IMR-90 (cell line): ENCODE results near the gene TBC1D3C. TPM values are rescaled to one million over a fixed set of nuclear protein-coding genes. Genes with fewer than 3 reads are reported as not detected.
"Not testable (repeated sequence)": the region's sequence is repeated elsewhere in the genome, so short reads cannot be mapped to it uniquely, and the experiment has no call there.

Experiments used
- ATAC-seq: fragments of 200-7000 bp; cut with Tn5 transposase; 2 replicates; pipeline ENCODE4 v1.9.1; 2020; ENCODE audit warnings: low read depth, mild to moderate bottlenecking, moderate library complexity
- Bru-seq: library from RNA; stranded (reverse); fragments of 400-500 nt; gene quantifications from one replicate; lab custom pipeline; 2021; lab: Mats Ljungman, UMichigan
- BruChase-seq, 2 experiments: library from RNA; stranded (reverse); fragments of 400-500 nt; gene quantifications; one replicate each; lab custom pipeline; 2021; lab: Mats Ljungman, UMichigan
- BruUV-seq: library from RNA; stranded (reverse); fragments of 400-500 nt; replicated peaks from 2 replicates; lab custom pipeline; 2021; lab: Mats Ljungman, UMichigan
- CTCF ChIA-PET: fragments of 300-600 bp; formaldehyde crosslinking; extraction: SDS; loops from one replicate; lab custom pipeline; 2021; ENCODE audit warnings: antibody characterized with exemption; lab: Yijun Ruan, JAX
- POLR2A ChIA-PET: fragments of 300-600 bp; sonication (Branson Sonifier 250); formaldehyde crosslinking; loops from one replicate; lab custom pipeline; 2022; ENCODE audit warnings: antibody characterized with exemption; ENCODE audit not compliant: unreplicated experiment; lab: Charles Lee
- DNase-seq: peaks from one replicate; pipeline ENCODE4 v3.0.0; 2013
- H2AFZ ChIP-seq: replicated peaks from 2 replicates; pipeline ENCODE3; 2013; ENCODE audit warnings: low read length, mild to moderate bottlenecking; ENCODE audit not compliant: poor library complexity
- H2AK5ac ChIP-seq: 2 replicates; pipeline ENCODE4 v1.6.1; 2013; ENCODE audit warnings: low read depth, low read length, inconsistent platforms
- H2AK9ac ChIP-seq: replicated peaks from 2 replicates; pipeline ENCODE3; 2013; ENCODE audit warnings: mild to moderate bottlenecking, low read depth, low read length, moderate library complexity; ENCODE audit not compliant: poor library complexity
- H2BK120ac ChIP-seq: 2 replicates; pipeline ENCODE4 v1.6.1; 2013; ENCODE audit warnings: low read depth, low read length, inconsistent platforms
- H2BK15ac ChIP-seq: 3 replicates; pipeline ENCODE4 v1.6.1; 2013; ENCODE audit warnings: low read depth, low read length, inconsistent platforms
- H2BK20ac ChIP-seq: 2 replicates; pipeline ENCODE4 v1.6.1; 2013; ENCODE audit warnings: low read depth, mild to moderate bottlenecking, inconsistent platforms, low read length, moderate library complexity
- H2BK5ac ChIP-seq: 2 replicates; pipeline ENCODE4 v1.6.1; 2013; ENCODE audit warnings: mild to moderate bottlenecking, low read depth, low read length, inconsistent platforms; ENCODE audit not compliant: poor library complexity, severe bottlenecking
- H3K14ac ChIP-seq: replicated peaks from 2 replicates; pipeline ENCODE4 v1.6.1; 2013; ENCODE audit warnings: low read depth, low read length, inconsistent platforms
- H3K18ac ChIP-seq: 2 replicates; pipeline ENCODE4 v1.6.1; 2013; ENCODE audit warnings: low read depth, low read length, control low read depth
- H3K23ac ChIP-seq: 2 replicates; pipeline ENCODE4 v1.6.1; 2013; ENCODE audit warnings: low read depth, low read length, inconsistent platforms
- H3K27ac ChIP-seq: 2 replicates; pipeline ENCODE4 v1.5.1; 2013; ENCODE audit warnings: mild to moderate bottlenecking, control low read depth, low read length; ENCODE audit not compliant: insufficient read depth
- H3K27me3 ChIP-seq: 2 replicates; pipeline ENCODE4 v1.6.1; 2013; ENCODE audit warnings: low read length; ENCODE audit not compliant: control insufficient read depth, insufficient read depth
- H3K36me3 ChIP-seq: 2 replicates; pipeline ENCODE4 v1.6.1; 2013; ENCODE audit warnings: low read length, mixed read lengths; ENCODE audit not compliant: control insufficient read depth, insufficient read depth
- H3K4ac ChIP-seq: 2 replicates; pipeline ENCODE4 v1.6.1; 2013; ENCODE audit warnings: low read depth, low read length, inconsistent platforms
- H3K4me1 ChIP-seq: 2 replicates; pipeline ENCODE4 v1.6.1; 2013; ENCODE audit warnings: low read length, mixed read lengths; ENCODE audit not compliant: control insufficient read depth, insufficient read depth
- H3K4me2 ChIP-seq: 2 replicates; pipeline ENCODE4 v1.6.1; 2013; ENCODE audit warnings: low read depth, mild to moderate bottlenecking, control low read depth, low read length, moderate library complexity
- H3K4me3 ChIP-seq: 2 replicates; pipeline ENCODE4 v1.5.1; 2013; ENCODE audit warnings: low read depth, mild to moderate bottlenecking, control low read depth, low read length, moderate library complexity; ENCODE audit not compliant: insufficient read depth
- H3K56ac ChIP-seq: 2 replicates; pipeline ENCODE4 v1.6.1; 2013; ENCODE audit warnings: low read length, inconsistent platforms; ENCODE audit not compliant: insufficient read depth; ENCODE audit errors: extremely low read depth
- H3K79me1 ChIP-seq, 2 experiments: 2 replicates each; pipeline ENCODE4 v1.6.1; 2013; ENCODE audit warnings: low read length in 2 of 2, inconsistent platforms in 1 of 2, low read depth in 1 of 2
- H3K9ac ChIP-seq: 2 replicates; pipeline ENCODE4 v1.6.1; 2013; ENCODE audit warnings: low read depth, low read length, control low read depth
- H3K9me1 ChIP-seq: 2 replicates; pipeline ENCODE4 v1.6.1; 2013; ENCODE audit warnings: low read length, inconsistent platforms; ENCODE audit not compliant: insufficient read depth
- H3K9me3 ChIP-seq: 2 replicates; pipeline ENCODE4 v1.6.1; 2013; ENCODE audit warnings: low read length; ENCODE audit not compliant: control insufficient read depth, insufficient read depth
- H4K20me1 ChIP-seq: 2 replicates; pipeline ENCODE4 v1.6.1; 2013; ENCODE audit warnings: low read length, inconsistent platforms; ENCODE audit not compliant: insufficient read depth
- H4K5ac ChIP-seq: 2 replicates; pipeline ENCODE4 v1.6.1; 2013; ENCODE audit warnings: mild to moderate bottlenecking, low read depth, low read length, control low read depth
- H4K8ac ChIP-seq, 2 experiments: 2 replicates each; pipeline ENCODE4 v1.6.1; 2013; ENCODE audit warnings: low read depth in 2 of 2, low read length in 2 of 2, control low read depth in 1 of 2, inconsistent platforms in 1 of 2
- H4K91ac ChIP-seq: 2 replicates; pipeline ENCODE4 v1.6.1; 2013; ENCODE audit warnings: low read depth, low read length, inconsistent platforms; ENCODE audit not compliant: insufficient read depth
- WGBS, 2 experiments: methylation state at CpG; one replicate each; pipeline versions ENCODE4 v1.1.5 to v1.1.7; 2013; ENCODE audit warnings: missing lambda C conversion rate in 2 of 2; ENCODE audit not compliant: insufficient read length in 1 of 2; ENCODE audit errors: extremely low coverage in 2 of 2; 5-methylcytosine and 5-hydroxymethylcytosine counted together
- dilution Hi-C: fragments of 300-500 bp; cut with HindIII; formaldehyde crosslinking; loops from one replicate; pipeline ENCODE4 v1.14.3; 2018; ENCODE audit warnings: low sequenced_read_pairs; ENCODE audit not compliant: unreplicated experiment
- in situ Hi-C: fragments of 300-500 bp; cut with MboI; formaldehyde crosslinking; loops from 3 replicates; pipeline ENCODE4 v1.14.3; 2019; ENCODE audit warnings: low sequenced_read_pairs, inconsistent platforms, mixed read lengths
- intact Hi-C: fragments of 100-400 bp; cut with micrococcal nuclease; formaldehyde crosslinking; loops from 2 replicates; pipeline ENCODE4 v1.10.0; 2022
- long read RNA-seq: library from polyadenylated mRNA; unstranded; transcript quantifications from one replicate; pipeline ENCODE4 v2.0.0, GENCODE V29; 2021; ENCODE audit not compliant: unreplicated experiment
- polyA plus RNA-seq, 3 experiments: library from polyadenylated mRNA; depleted of rRNA; stranded (reverse); fragments of >200 nt; gene quantifications; 2 replicates each; pipeline ENCODE4 v1.2.3, GENCODE V29; 2012; ENCODE audit warnings: low replicate concordance in 1 of 3
- total RNA-seq: library from RNA; depleted of rRNA; stranded (reverse); fragments of >200 nt; gene quantifications from 2 replicates; pipeline ENCODE4 v1.2.3, GENCODE V29; 2012; rRNA removed

TBC1D3C gene
- total RNA-seq (not detected in 2 replicates), polyA plus RNA-seq (2012; rRNA removed) (0.04 TPM in 1 of 2 replicates, not detected in the other), Bru-seq, nascent RNA (not detected), BruChase-seq, experiment 1, labeled RNA remaining after a 6-hour chase (not detected), BruChase-seq, experiment 2, labeled RNA remaining after a 2-hour chase (not detected)
- polyA plus RNA-seq (2012; cell fraction: cytosol; rRNA removed) = not detected in 2 replicates
- polyA plus RNA-seq (2012; cell fraction: nucleus; rRNA removed; ENCODE audit: low replicate concordance) = 0.33 and 0.86 TPM in 2 replicates
- long read RNA-seq = 0 reads

- H4K8ac ChIP-seq, H3K9me3 ChIP-seq, H2AK5ac ChIP-seq, H3K27ac ChIP-seq, POLR2A ChIA-PET, H2BK20ac ChIP-seq, H4K5ac ChIP-seq, in situ Hi-C loops, H2AK9ac ChIP-seq, H4K20me1 ChIP-seq, dilution Hi-C loops, BruUV-seq, H3K27me3 ChIP-seq, H4K91ac ChIP-seq, H3K14ac ChIP-seq, CTCF ChIA-PET, H3K4me1 ChIP-seq, H3K79me1 ChIP-seq, DNase-seq, H3K4me2 ChIP-seq, H3K4ac ChIP-seq, H2BK120ac ChIP-seq, H3K23ac ChIP-seq, H3K9me1 ChIP-seq, H3K9ac ChIP-seq, H2BK5ac ChIP-seq, H3K18ac ChIP-seq, ATAC-seq, H2AFZ ChIP-seq, H3K4me3 ChIP-seq, H2BK15ac ChIP-seq, H3K36me3 ChIP-seq, intact Hi-C loops, H3K56ac ChIP-seq: not testable (repeated sequence)
- no CpG with 5 or more reads among the region's 10 CpGs for WGBS, 2 experiments
Observed at GRCh38 chr17:38068534-38068933, at the start of gene TBC1D3C. TBC1D3C (minus strand) TSS chr17:38068634; CDS start chr17:38067066, 1,568 bp downstream.

- dilution Hi-C loops, H3K23ac ChIP-seq, H2AFZ ChIP-seq, H3K4me1 ChIP-seq, H3K9ac ChIP-seq, POLR2A ChIA-PET, H3K4ac ChIP-seq, H3K27ac ChIP-seq, H3K9me3 ChIP-seq, H4K5ac ChIP-seq, DNase-seq, H3K18ac ChIP-seq, H2AK9ac ChIP-seq, H3K14ac ChIP-seq, CTCF ChIA-PET, H3K4me2 ChIP-seq, H4K20me1 ChIP-seq, H3K36me3 ChIP-seq, intact Hi-C loops, H3K4me3 ChIP-seq, H2BK5ac ChIP-seq, H2BK15ac ChIP-seq, ATAC-seq, H2BK120ac ChIP-seq, in situ Hi-C loops, H2BK20ac ChIP-seq, H4K91ac ChIP-seq, H2AK5ac ChIP-seq, BruUV-seq, H3K27me3 ChIP-seq, H3K56ac ChIP-seq, H3K79me1 ChIP-seq, H4K8ac ChIP-seq, H3K9me1 ChIP-seq: not testable (repeated sequence)
- no CpG with 5 or more reads among the region's 1 CpG for whole genome bisulfite sequencing, 2 experiments
Observed at GRCh38 chr17:38099262-38099661, 30.8 kb upstream of the TBC1D3C start.
